ENCODE data around the gene TMEM247. TPM values are rescaled to one million over a fixed set of nuclear protein-coding genes. Genes with fewer than 3 reads are reported as not detected.
"Not testable (repeated sequence)": the region's sequence is repeated elsewhere in the genome, so short reads cannot be mapped to it uniquely, and the experiment has no call there.

TMEM247 gene
- total RNA-seq, 1 donor from 2014 or later: not detected

- no peak for DNase-seq
These were observed 32.8 kb downstream of the TMEM247 start for GRCh38 chr2:46512185-46512584.

- DNase-seq: no peak
These were observed 35.4 kb downstream of the TMEM247 start for GRCh38 chr2:46514738-46515137.

GRCh38 chr2:46517485-46517884 lies 38.1 kb downstream of the TMEM247 start:
- no peak for DNase-seq

- no peak for DNase-seq
These were observed 39.5 kb downstream of the TMEM247 start for GRCh38 chr2:46518861-46519260.

- no peak for DNase-seq
These were observed 39.9 kb downstream of the TMEM247 start for GRCh38 chr2:46519265-46519664.

- DNase-seq: no peak
These were observed 40.9 kb downstream of the TMEM247 start for GRCh38 chr2:46520130-46520711.

- DNase-seq: no peak
These were observed 41.9 kb downstream of the TMEM247 start for GRCh38 chr2:46521215-46521683.

- not testable (repeated sequence) for DNase-seq
These were observed 43.0 kb downstream of the TMEM247 start for GRCh38 chr2:46522385-46522784.

GRCh38 chr2:46525522-46526155 lies 46.3 kb downstream of the TMEM247 start:
- DNase-seq: no peak

GRCh38 chr2:46528880-46529279 lies 49.5 kb downstream of the TMEM247 start:
- DNase-seq: no peak

GRCh38 chr2:46530639-46531038 lies 51.3 kb downstream of the TMEM247 start:
- no peak for DNase-seq

GRCh38 chr2:46531863-46532262 lies 52.5 kb downstream of the TMEM247 start:
- DNase-seq: no peak

Small RNA genes within 50 kb of the gene (small RNA-seq; reads per million reads assigned to genes)
- not detected for gene RN7SL817P

Other genes with a start within 250 kb of the TMEM247 start
- 6.1 TPM for gene EPAS1, start 182.2 kb upstream of the TMEM247 start, total RNA-seq
- gene RHOQ, start 62.9 kb downstream of the TMEM247 start, total RNA-seq: 20.4 TPM
- gene ATP6V1E2, start 63.0 kb downstream of the TMEM247 start, total RNA-seq: 6.4 TPM
- gene PIGF, start 137.5 kb downstream of the TMEM247 start, total RNA-seq: 28.9 TPM
- gene CRIPT, start 137.7 kb downstream of the TMEM247 start, total RNA-seq: 49.9 TPM
- gene SOCS5, start 219.7 kb downstream of the TMEM247 start, total RNA-seq: 43.7 TPM